Tibial artery (tissue), 4 donors: ENCODE data around the gene SYPL1.

Source experiments
- DNase-seq, 2 donors: peaks; one replicate each; pipeline ENCODE4 v3.0.0-alpha.2; 2019
- H3K27ac ChIP-seq, 2 donors: fragments of 200-600 bp; sonication (generic) in 1 of 2; 1 replicate in 1 of 2; 2 replicates in 1 of 2; pipeline ENCODE4 v1.5.1; 2018 to 2019; ENCODE audit warnings: mild to moderate bottlenecking in 1 of 2
- H3K27me3 ChIP-seq, 2 donors: fragments of 200-600 bp; sonication (generic) in 1 of 2; one replicate each; pipeline versions ENCODE4 v1.5.1 to v1.6.0; 2016 to 2019
- H3K36me3 ChIP-seq, 3 donors: fragments of 200-600 bp; sonication (generic) in 2 of 3; one replicate each; pipeline ENCODE4 v1.5.1; 2016 to 2019; ENCODE audit warnings: mild to moderate bottlenecking in 2 of 3
- H3K4me1 ChIP-seq, 4 donors: fragments of 200-600 bp; sonication (generic) in 2 of 4; 1 replicate in 3 of 4; 2 replicates in 1 of 4; pipeline ENCODE4 v1.5.1; 2016 to 2019
- H3K4me3 ChIP-seq, 2 donors: fragments of 200-600 bp; sonication (generic) in 1 of 2; 1 replicate in 1 of 2; 2 replicates in 1 of 2; pipeline ENCODE4 v1.5.1; 2018 to 2019; ENCODE audit warnings: mild to moderate bottlenecking in 2 of 2
- H3K9me3 ChIP-seq, 3 donors: fragments of 200-600 bp; sonication (generic) in 1 of 3; one replicate each; pipeline ENCODE4 v1.5.1; 2016 to 2019
- intact Hi-C: fragments of 100-400 bp; cut with DNase I; formaldehyde crosslinking; loops from one replicate; pipeline ENCODE4 v1.15.0; 2023; ENCODE audit warnings: low total_unique reads
- TF ChIP-seq, protein P1 (sequence below), 2 experiments: fragments of 200-600 bp in 1 of 2; fragments of 450-650 bp in 1 of 2; IDR thresholded peaks; one replicate each; pipeline ENCODE4 v1.5.1; 2017 to 2019; ENCODE audit warnings: antibody characterized with exemption in 2 of 2, mild to moderate bottlenecking in 1 of 2, moderate library complexity in 1 of 2

Gene SYPL1

DNA sequence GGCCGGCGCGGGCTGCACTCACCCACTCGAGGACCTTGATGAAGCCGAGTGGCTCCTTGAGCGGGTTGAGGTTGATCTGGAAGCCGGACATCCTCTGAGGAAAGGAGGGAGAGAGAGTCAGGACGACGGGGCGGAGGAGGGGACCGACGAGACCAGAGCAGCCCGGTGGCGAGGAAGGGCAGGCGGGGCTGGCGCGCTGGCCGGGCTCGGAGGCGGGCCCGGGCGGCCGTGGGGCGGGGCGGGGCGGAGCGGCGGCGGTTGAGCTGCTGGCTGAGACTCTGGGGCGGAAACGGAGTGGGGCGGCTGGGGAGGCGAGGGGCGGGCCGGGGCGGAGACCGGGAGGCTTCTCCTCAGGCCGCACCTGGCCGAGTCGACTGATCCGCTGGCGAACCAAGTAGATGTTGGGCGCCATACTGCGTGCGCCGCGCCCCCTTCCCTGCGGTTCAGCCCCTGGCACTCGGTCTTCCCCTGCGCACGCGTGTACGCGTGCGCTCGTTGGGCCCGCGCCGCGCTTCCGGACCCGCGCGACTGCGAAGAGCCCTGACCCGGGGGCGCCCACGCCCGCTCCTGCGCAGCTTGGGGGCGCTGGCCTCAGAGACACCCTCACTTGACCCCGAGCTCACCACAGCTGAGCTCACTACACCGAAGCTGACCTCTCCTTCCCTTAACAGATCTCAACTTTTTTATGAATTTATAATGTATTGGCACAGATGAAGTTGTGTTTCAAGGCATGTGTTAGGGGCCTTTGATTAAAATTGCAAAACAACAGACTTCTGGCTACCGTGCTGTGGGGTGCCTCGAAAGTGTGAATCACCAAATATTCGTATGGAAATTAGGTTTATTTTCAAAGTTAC lies at the start of gene SYPL1:
SYPL1 (minus strand) TSS at position 195 of the 854 bp plus-strand sequence; CDS start at position 91, 104 bp downstream.
- TF ChIP-seq, protein P1, sequence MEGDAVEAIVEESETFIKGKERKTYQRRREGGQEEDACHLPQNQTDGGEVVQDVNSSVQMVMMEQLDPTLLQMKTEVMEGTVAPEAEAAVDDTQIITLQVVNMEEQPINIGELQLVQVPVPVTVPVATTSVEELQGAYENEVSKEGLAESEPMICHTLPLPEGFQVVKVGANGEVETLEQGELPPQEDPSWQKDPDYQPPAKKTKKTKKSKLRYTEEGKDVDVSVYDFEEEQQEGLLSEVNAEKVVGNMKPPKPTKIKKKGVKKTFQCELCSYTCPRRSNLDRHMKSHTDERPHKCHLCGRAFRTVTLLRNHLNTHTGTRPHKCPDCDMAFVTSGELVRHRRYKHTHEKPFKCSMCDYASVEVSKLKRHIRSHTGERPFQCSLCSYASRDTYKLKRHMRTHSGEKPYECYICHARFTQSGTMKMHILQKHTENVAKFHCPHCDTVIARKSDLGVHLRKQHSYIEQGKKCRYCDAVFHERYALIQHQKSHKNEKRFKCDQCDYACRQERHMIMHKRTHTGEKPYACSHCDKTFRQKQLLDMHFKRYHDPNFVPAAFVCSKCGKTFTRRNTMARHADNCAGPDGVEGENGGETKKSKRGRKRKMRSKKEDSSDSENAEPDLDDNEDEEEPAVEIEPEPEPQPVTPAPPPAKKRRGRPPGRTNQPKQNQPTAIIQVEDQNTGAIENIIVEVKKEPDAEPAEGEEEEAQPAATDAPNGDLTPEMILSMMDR (IDR thresholded peaks at IDR 0.05), result no peak
- Histone ChIP-seq H3K4me3 (peak within 1 kb of the TSS; percentile 70 to 75), H3K4me1 (peaks cover 0 to 42% (median 12%) of the 10 kb centered on the region in 4 donors), H3K27ac (peak within 1 kb of the TSS; percentile 95 to 99), H3K36me3 (no peaks in the 10 kb centered on the region), H3K27me3 (no peaks in the 10 kb centered on the region), H3K9me3 (no peaks in the 10 kb centered on the region)
- intact Hi-C loops, result loop anchor here (1.0 kb wide), 1 partner anchor 45 kb away; no protein-coding TSS in a partner anchor
- DNase-seq, result peak; percentile 91 to 97

DNA sequence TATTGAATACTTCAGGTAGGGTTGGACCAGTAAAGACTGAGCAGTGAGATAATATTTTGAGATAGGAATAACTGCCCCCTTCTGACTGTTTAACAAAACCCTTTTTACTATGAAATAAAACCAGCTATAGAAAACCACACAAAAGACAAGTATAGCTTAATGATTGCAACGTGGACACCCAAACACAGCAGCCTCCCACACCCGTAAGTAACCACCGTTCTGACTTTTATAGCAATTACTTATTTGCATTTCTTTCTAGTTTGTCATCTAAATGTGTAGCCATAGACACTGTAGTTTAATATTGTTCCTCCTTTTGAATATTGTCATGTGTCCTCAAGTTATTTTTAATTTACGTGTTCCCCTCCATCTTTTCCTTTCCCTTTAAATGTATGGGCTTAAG lies 42.9 kb upstream of the SYPL1 start:
- TF ChIP-seq, protein P1 (IDR thresholded peaks at IDR 0.05), result no peak
- Histone ChIP-seq H3K27ac (no peak overlapping the region), H3K9me3 (no peaks in the 10 kb centered on the region), H3K4me1 (peaks cover 0 to 14% (median 6%) of the 10 kb centered on the region in 4 donors), H3K36me3 (no peaks in the 10 kb centered on the region), H3K27me3 (no peaks in the 10 kb centered on the region), H3K4me3 (no peak overlapping the region)
- no peak for DNase-seq
- intact Hi-C loops, result loop anchor here (5.0 kb wide), 1 partner anchor 503 kb away; no protein-coding TSS in a partner anchor

DNA sequence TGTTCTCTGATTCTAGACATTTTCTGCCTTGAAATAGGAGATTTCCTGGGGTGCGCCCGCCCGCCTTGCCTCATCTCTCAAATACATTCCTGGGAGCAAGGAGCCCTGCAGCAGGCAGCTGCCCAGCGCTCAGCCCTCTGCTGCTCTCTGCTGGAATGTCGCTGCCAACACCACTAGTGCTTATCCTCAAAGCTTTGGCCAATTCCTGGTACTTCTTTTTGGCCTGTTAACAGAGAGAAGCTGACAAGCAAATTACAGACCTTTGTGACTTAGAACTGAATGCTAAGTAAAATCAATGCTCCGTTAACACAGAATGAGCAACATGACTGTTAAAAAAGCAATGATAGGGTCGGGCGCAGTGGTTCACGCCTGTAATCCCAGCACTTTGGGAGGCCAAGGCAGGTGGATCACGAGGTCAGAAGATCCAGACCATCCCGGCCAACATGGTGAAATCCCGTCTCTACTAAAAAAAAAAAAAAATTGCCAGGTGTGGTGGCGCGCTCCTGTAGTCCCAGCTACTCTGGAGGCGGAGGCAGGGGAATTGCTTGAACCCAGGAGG lies 41.9 kb upstream of the SYPL1 start:
- intact Hi-C loops, result loop anchor here (1.0 kb wide), 1 partner anchor 97 kb away; no protein-coding TSS in a partner anchor
- Histone ChIP-seq H3K4me1 (peaks cover 0 to 14% (median 6%) of the 10 kb centered on the region in 4 donors), H3K27me3 (no peaks in the 10 kb centered on the region), H3K9me3 (no peaks in the 10 kb centered on the region), H3K4me3 (no peak overlapping the region), H3K27ac (no peak overlapping the region), H3K36me3 (no peaks in the 10 kb centered on the region)
- DNase-seq, result peak; percentile 76 to 90
- TF ChIP-seq, protein P1 (IDR thresholded peaks at IDR 0.05), result peak; percentile 96 to 97

DNA sequence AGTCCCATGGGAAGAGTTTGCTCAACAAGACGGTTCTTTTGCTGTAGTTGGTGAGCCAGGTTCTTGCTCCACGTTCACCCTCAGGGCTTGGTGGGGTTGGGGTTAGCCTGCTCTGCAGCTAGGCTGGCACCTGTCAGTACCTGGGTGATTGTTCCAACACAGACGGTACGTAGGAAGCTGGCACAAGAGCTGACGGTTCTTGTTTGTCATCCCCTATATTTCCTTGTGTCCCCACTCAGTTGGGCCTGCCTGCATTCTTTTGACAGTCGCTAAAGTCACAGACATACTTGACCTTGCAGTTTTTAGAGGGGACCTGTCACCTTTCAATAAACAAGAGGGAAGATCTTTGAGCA lies 40.2 kb upstream of the SYPL1 start:
- Histone ChIP-seq H3K4me1 (peaks cover 0 to 14% (median 6%) of the 10 kb centered on the region in 4 donors), H3K9me3 (no peaks in the 10 kb centered on the region), H3K27ac (no peak overlapping the region), H3K4me3 (no peak overlapping the region), H3K36me3 (no peaks in the 10 kb centered on the region), H3K27me3 (no peaks in the 10 kb centered on the region)
- intact Hi-C loops, result no loop called here
- TF ChIP-seq, protein P1 (IDR thresholded peaks at IDR 0.05), result no peak
- no peak for DNase-seq

DNA sequence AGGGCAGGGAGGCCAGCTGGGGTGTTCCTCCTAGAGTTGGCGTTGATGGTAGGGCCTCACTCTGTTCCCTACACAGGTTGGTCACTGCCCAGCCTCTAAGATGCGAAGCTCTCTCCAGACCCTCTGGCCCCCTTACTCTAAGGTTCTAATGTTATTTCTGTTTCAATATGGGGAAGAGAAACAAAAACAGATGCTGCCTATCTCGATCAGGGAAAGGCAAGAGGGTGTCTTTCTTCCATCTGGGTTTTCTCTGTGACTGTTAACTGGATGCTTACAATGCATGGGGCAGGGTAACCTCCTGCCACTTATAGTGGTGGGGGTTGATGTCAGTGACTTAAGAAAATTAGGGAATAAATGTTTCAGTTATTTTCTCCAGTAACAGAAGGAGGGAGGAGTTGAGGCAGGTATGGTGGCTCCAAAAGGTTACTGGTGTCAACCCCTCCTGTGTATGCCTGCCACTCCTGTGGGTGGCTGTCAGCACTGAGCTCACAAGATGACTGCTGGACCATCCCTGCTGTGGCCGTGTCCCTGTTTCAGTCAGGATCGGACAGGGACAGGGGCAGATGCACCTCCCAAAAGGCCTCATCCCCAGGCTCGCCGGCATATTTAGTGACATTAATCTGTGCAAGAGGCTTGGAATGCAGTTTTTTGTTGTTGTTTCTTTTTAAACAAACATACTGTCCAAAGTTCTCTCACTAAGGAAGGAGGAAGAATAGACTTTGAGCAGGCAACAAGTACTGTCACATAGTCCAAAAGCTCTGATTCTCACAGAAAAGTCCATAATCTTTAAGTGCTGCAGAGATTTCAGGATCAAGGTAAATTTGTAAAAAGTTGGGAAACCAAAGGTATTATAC lies 39.6 kb upstream of the SYPL1 start:
- no peaks in the 10 kb centered on the region for H3K27me3 ChIP-seq
- no peak overlapping the region for H3K27ac ChIP-seq
- no peaks in the 10 kb centered on the region for H3K36me3 ChIP-seq
- intact Hi-C loops, result no loop called here
- no peak for DNase-seq
- no peaks in the 10 kb centered on the region for H3K9me3 ChIP-seq
- peaks cover 0 to 14% (median 6%) of the 10 kb centered on the region in 4 donors for H3K4me1 ChIP-seq
- H3K4me3 ChIP-seq, result no peak overlapping the region
- TF ChIP-seq, protein P1 (IDR thresholded peaks at IDR 0.05), result no peak
